GM12878 (cell line): Measurements from ENCODE around the gene LSM12. TPM values are rescaled to one million over a fixed set of nuclear protein-coding genes. Genes with fewer than 3 reads are reported as not detected.

Experiments
- CBX5 ChIP-seq: sonication (generic); IDR thresholded peaks from 2 replicates; pipeline ENCODE4 v1.6.1; 2016; ENCODE audit warnings: low read depth, moderate library complexity, mild to moderate bottlenecking, inconsistent platforms
- CHD2 ChIP-seq: IDR thresholded peaks from 2 replicates; pipeline ENCODE4 v1.6.1; 2011; ENCODE audit warnings: low read depth, low read length, improper control_type of control experiment, borderline replicate concordance
- E2F4 ChIP-seq: IDR thresholded peaks from 2 replicates; pipeline ENCODE4 v1.6.1; 2012; ENCODE audit warnings: low read depth, low read length, improper control_type of control experiment
- FOXM1 ChIP-seq: IDR thresholded peaks from 2 replicates; pipeline ENCODE4 v1.6.1; 2012; ENCODE audit warnings: low read depth, mild to moderate bottlenecking, inconsistent platforms, low read length, moderate library complexity
- HCFC1 ChIP-seq: fragments of 150-350 bp; IDR thresholded peaks from 2 replicates; pipeline ENCODE4 v1.6.1; 2014; ENCODE audit warnings: low read length
- HDAC2 ChIP-seq: fragments of 200-600 bp; sonication (generic); IDR thresholded peaks from 2 replicates; pipeline ENCODE4 v1.6.1; 2017
- MLLT1 ChIP-seq: fragments of 450-650 bp; IDR thresholded peaks from 2 replicates; pipeline ENCODE4 v1.6.1; 2016; ENCODE audit warnings: mild to moderate bottlenecking
- NBN ChIP-seq: fragments of 450-650 bp; IDR thresholded peaks from 2 replicates; pipeline ENCODE4 v1.6.1; 2016
- TARDBP ChIP-seq: IDR thresholded peaks from 2 replicates; pipeline ENCODE4 v1.6.1; 2016; ENCODE audit warnings: borderline replicate concordance
- TCF12 ChIP-seq: IDR thresholded peaks from 2 replicates; pipeline ENCODE4 v1.6.1; 2011; ENCODE audit warnings: low read depth, mild to moderate bottlenecking, low read length
- TCF7 ChIP-seq: IDR thresholded peaks from 2 replicates; pipeline ENCODE4 v1.6.1; 2014; ENCODE audit warnings: antibody characterized with exemption, borderline replicate concordance
- ZBTB33 ChIP-seq: fragments of 450-650 bp; IDR thresholded peaks from 2 replicates; pipeline ENCODE4 v1.6.1; 2017; ENCODE audit warnings: mild to moderate bottlenecking
- polyA plus RNA-seq, 11 experiments: library from polyadenylated mRNA; depleted of rRNA in 4 of 11; unstranded in 6 of 11; stranded (reverse) in 5 of 11; fragments of >200 nt; fragmentation: Nextera tagmentation in 4 of 11; fragmentation: Illumina TruSeq in 1 of 11; extraction: Ambion mirVana in 4 of 11; extraction: Trizol in 1 of 11; gene quantifications; 1 replicate in 1 of 11; 2 replicates in 10 of 11; pipeline versions ENCODE4 v1.2.1 to v1.2.3, GENCODE V29; 2011 to 2016; ENCODE audit warnings: inconsistent platforms in 2 of 11, missing spikeins in 2 of 11, low read depth in 1 of 11
- total RNA-seq, 4 experiments: library from RNA; depleted of rRNA in 3 of 4; stranded (reverse); fragments of >200 nt in 3 of 4; fragmentation: Illumina TruSeq in 1 of 4; extraction: Trizol in 1 of 4; gene quantifications; 2 replicates each; pipeline versions ENCODE4 v1.2.1 to v1.2.3, GENCODE V29; 2013 to 2021

LSM12 gene
- total and polyA plus RNA-seq, 10 of the 15 experiments (the other 5 are each of a cell fraction or from before 2014, with no cell fraction given), result 51.1 to 206 (median 70.8) TPM

GRCh38 chr17:44006598-44007345 is 59.7 kb downstream of the LSM12 start (continued):
- TF ChIP-seq MLLT1, result 0 out of 2 replicates have a peak, but pooled peaks have one; percentile 20
- TF ChIP-seq TARDBP, result no peak
- TF ChIP-seq CBX5, result no peak
- TF ChIP-seq TCF7, result no peak
- no peak for TF ChIP-seq NBN
- no peak for TF ChIP-seq TCF12
- TF ChIP-seq FOXM1, result no peak
- no peak for TF ChIP-seq E2F4
- no peak for TF ChIP-seq HCFC1
- TF ChIP-seq CHD2, result 0 out of 2 replicates have a peak, but pooled peaks have one; percentile 17
- no peak for TF ChIP-seq HDAC2
- no peak for TF ChIP-seq ZBTB33
